ENCODE data around the gene GSTO2. TPM values are rescaled to one million over a fixed set of nuclear protein-coding genes. Genes with fewer than 3 reads are reported as not detected.

Gene GSTO2
- polyA plus RNA-seq, 3 donors, result 27.9 to 49.0 (median 37.7) TPM

- no peak for DNase-seq
Observed at GRCh38 chr10:104303594-104304355, 34.8 kb downstream of the GSTO2 start.

- DNase-seq, result no peak
Observed at GRCh38 chr10:104304356-104304745, 35.4 kb downstream of the GSTO2 start.

- DNase-seq, result no peak
Observed at GRCh38 chr10:104304927-104305326, 35.9 kb downstream of the GSTO2 start.

- no peak for DNase-seq
Observed at GRCh38 chr10:104306897-104307296, 37.9 kb downstream of the GSTO2 start.

- no peak for DNase-seq
Observed at GRCh38 chr10:104307576-104308438, 38.8 kb downstream of the GSTO2 start.

GRCh38 chr10:104308439-104308903 lies 39.5 kb downstream of the GSTO2 start:
- DNase-seq, result no peak

- DNase-seq, result no peak
Observed at GRCh38 chr10:104309980-104310978, 41.3 kb downstream of the GSTO2 start.

GRCh38 chr10:104311184-104311720 lies 42.3 kb downstream of the GSTO2 start:
- no peak for DNase-seq

GRCh38 chr10:104314591-104315485 lies 45.9 kb downstream of the GSTO2 start:
- no peak for DNase-seq

- DNase-seq, result no peak
Observed at GRCh38 chr10:104315486-104315921, 46.5 kb downstream of the GSTO2 start.

- DNase-seq, result no peak
Observed at GRCh38 chr10:104316321-104317099, 47.5 kb downstream of the GSTO2 start.

GRCh38 chr10:104317269-104317710 lies 48.3 kb downstream of the GSTO2 start:
- DNase-seq, result no peak

- no peak for DNase-seq
Observed at GRCh38 chr10:104317726-104318299, 48.8 kb downstream of the GSTO2 start.

- DNase-seq, result no peak
Observed at GRCh38 chr10:104318326-104318725, 49.3 kb downstream of the GSTO2 start.

- DNase-seq, result no peak
Observed at GRCh38 chr10:104318810-104319741, 50.1 kb downstream of the GSTO2 start.

- no peak for DNase-seq
Observed at GRCh38 chr10:104321226-104321625, 52.2 kb downstream of the GSTO2 start.

GRCh38 chr10:104321725-104322415 lies 52.9 kb downstream of the GSTO2 start:
- no peak for DNase-seq
